Liver (tissue), 9 donors: ENCODE measurements around the gene PANK2. TPM values are rescaled to one million over a fixed set of nuclear protein-coding genes. Genes with fewer than 3 reads are reported as not detected.
A peak's percentile ranks its signal among the peaks of the same experiment; 100 is the strongest.

Experiments used
- DNase-seq: peaks from one replicate; pipeline ENCODE4 v3.0.0-alpha.2; 2017; ENCODE audit warnings: low spot score
- H3K27ac ChIP-seq, 2 donors: one replicate each; pipeline ENCODE4 v1.7.0; 2013; ENCODE audit warnings: inconsistent platforms in 2 of 2, low read length in 2 of 2, control low read depth in 1 of 2, low read depth in 1 of 2, mild to moderate bottlenecking in 1 of 2
- H3K27me3 ChIP-seq, 4 donors: one replicate each; pipeline versions ENCODE4 v1.6.1 to v1.7.0; 2013; ENCODE audit warnings: low read length in 3 of 4, inconsistent platforms in 1 of 4, mild to moderate bottlenecking in 1 of 4, moderate library complexity in 1 of 4; ENCODE audit not compliant: control insufficient read depth in 4 of 4, insufficient read depth in 4 of 4
- H3K36me3 ChIP-seq, 4 donors: one replicate each; pipeline versions ENCODE4 v1.6.1 to v1.7.0; 2013; ENCODE audit warnings: low read length in 3 of 4, mild to moderate bottlenecking in 3 of 4, low read depth in 1 of 4, moderate library complexity in 1 of 4; ENCODE audit not compliant: control insufficient read depth in 4 of 4, insufficient read depth in 3 of 4
- H3K4me1 ChIP-seq, 4 donors: one replicate each; pipeline versions ENCODE4 v1.6.1 to v1.7.0; 2013; ENCODE audit warnings: low read length in 3 of 4, mild to moderate bottlenecking in 3 of 4, moderate library complexity in 1 of 4; ENCODE audit not compliant: control insufficient read depth in 4 of 4, insufficient read depth in 4 of 4
- H3K4me3 ChIP-seq, 3 donors: one replicate each; pipeline versions ENCODE4 v1.6.1 to v1.7.0; 2013; ENCODE audit warnings: low read length in 3 of 3, control low read depth in 1 of 3, low read depth in 1 of 3, mild to moderate bottlenecking in 1 of 3
- H3K9ac ChIP-seq, 2 donors: one replicate each; pipeline ENCODE4 v1.7.0; 2013; ENCODE audit warnings: low read length in 2 of 2, mild to moderate bottlenecking in 2 of 2, moderate library complexity in 2 of 2, control low read depth in 1 of 2, low read depth in 1 of 2
- H3K9me3 ChIP-seq, 4 donors: one replicate each; pipeline versions ENCODE4 v1.6.1 to v1.7.0; 2013; ENCODE audit warnings: low read length in 3 of 4; ENCODE audit not compliant: control insufficient read depth in 4 of 4
- CTCF ChIP-seq: fragments of 150-350 bp; IDR thresholded peaks from 2 replicates; pipeline ENCODE4 v1.5.1; 2017; ENCODE audit warnings: improper control_type of control experiment, low read depth, low read length; ENCODE audit not compliant: missing input control
- FOXA2 ChIP-seq: IDR thresholded peaks from 2 replicates; pipeline ENCODE4 v1.6.1; 2016; ENCODE audit warnings: antibody characterized with exemption
- GABPA ChIP-seq, 2 donors: IDR thresholded peaks in 1 of 2; conservative IDR thresholded peaks in 1 of 2; 2 replicates each; pipeline ENCODE4 v1.6.1; 2016; ENCODE audit warnings: antibody characterized with exemption in 2 of 2, mild to moderate bottlenecking in 1 of 2, moderate library complexity in 1 of 2
- HNF4G ChIP-seq: IDR thresholded peaks from 2 replicates; pipeline ENCODE4 v1.6.1; 2016; ENCODE audit warnings: antibody characterized with exemption
- NR2F2 ChIP-seq: IDR thresholded peaks from 2 replicates; pipeline ENCODE4 v1.6.1; 2016; ENCODE audit warnings: antibody characterized with exemption
- YY1 ChIP-seq: IDR thresholded peaks from 2 replicates; pipeline ENCODE4 v1.6.1; 2016; ENCODE audit warnings: antibody characterized with exemption, mild to moderate bottlenecking
- WGBS: extraction: QIAGEN DNeasy Blood & Tissue Kit; methylation state at CpG from one replicate; pipeline ENCODE4 v1.1.7; 2013; 5-methylcytosine and 5-hydroxymethylcytosine counted together
- polyA plus RNA-seq, 2 donors: library from polyadenylated mRNA; stranded (reverse) in 1 of 2; unstranded in 1 of 2; fragments of 200-250 nt in 1 of 2; fragments of >200 nt in 1 of 2; fragmentation: Nextera tagmentation in 1 of 2; extraction: Ambion mirVana in 1 of 2; gene quantifications; one replicate each; pipeline versions ENCODE4 v1.2.1 to v1.2.3, GENCODE V29; 2013 to 2015
- total RNA-seq, 2 donors: library from RNA; depleted of rRNA; stranded (reverse); fragments of >200 nt; gene quantifications; one replicate each; pipeline ENCODE4 v1.2.3, GENCODE V29; 2014
- TF ChIP-seq, protein P1 (sequence below): IDR thresholded peaks from 2 replicates; pipeline ENCODE4 v1.6.1; 2016; ENCODE audit warnings: antibody characterized with exemption
- TF ChIP-seq, protein P2 (sequence below): IDR thresholded peaks from 2 replicates; pipeline ENCODE4 v1.6.1; 2016; ENCODE audit warnings: antibody characterized with exemption
- TF ChIP-seq, protein P3 (sequence below): IDR thresholded peaks from 2 replicates; pipeline ENCODE4 v1.6.1; 2016; ENCODE audit warnings: antibody characterized with exemption
- TF ChIP-seq, protein P4 (sequence below): IDR thresholded peaks from 2 replicates; pipeline ENCODE4 v1.6.1; 2016; ENCODE audit warnings: antibody characterized with exemption, mild to moderate bottlenecking
- donor health status: healthy.
- donor health status: healthy.
- donor health status: healthy.
- donor health status: healthy.
- donor health status: healthy.

PANK2 gene
- total and polyA plus RNA-seq, 4 donors: 10.6 to 27.7 (median 15.9) TPM

DNA sequence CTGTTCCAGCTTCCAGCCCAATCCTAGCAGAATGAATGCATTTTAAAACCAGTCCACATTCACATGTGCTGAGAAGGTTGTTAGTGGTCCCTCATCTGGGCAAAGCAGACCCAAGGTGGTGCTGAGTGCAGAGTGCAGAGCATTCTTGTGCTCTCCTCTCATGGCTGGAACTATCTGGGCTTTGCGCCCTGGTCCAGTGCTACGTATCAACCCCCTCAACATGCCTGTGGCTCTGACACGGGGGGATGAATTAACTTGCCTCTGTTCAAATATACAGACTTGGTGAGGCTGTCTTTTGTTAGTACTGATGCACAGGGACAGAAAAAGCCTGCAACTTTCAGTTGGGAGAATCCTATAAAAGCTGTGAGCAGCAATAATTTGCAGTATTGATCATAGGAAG lies 42.5 kb downstream of the PANK2 start:
- peaks cover 0 to 11% (median 4%) of the 10 kb centered on the region in 4 donors for H3K4me1 ChIP-seq
- no peak for DNase-seq
- WGBS: 88% methylated on average over 3 of the region's 3 CpGs
- TF ChIP-seq, protein P1, sequence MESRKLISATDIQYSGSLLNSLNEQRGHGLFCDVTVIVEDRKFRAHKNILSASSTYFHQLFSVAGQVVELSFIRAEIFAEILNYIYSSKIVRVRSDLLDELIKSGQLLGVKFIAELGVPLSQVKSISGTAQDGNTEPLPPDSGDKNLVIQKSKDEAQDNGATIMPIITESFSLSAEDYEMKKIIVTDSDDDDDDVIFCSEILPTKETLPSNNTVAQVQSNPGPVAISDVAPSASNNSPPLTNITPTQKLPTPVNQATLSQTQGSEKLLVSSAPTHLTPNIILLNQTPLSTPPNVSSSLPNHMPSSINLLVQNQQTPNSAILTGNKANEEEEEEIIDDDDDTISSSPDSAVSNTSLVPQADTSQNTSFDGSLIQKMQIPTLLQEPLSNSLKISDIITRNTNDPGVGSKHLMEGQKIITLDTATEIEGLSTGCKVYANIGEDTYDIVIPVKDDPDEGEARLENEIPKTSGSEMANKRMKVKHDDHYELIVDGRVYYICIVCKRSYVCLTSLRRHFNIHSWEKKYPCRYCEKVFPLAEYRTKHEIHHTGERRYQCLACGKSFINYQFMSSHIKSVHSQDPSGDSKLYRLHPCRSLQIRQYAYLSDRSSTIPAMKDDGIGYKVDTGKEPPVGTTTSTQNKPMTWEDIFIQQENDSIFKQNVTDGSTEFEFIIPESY: no peak
- TF ChIP-seq CTCF (no peak), FOXA2 (no peak), GABPA (IDR thresholded peaks at IDR 0.05 in 1 of 2, conservative IDR thresholded peaks at IDR 0.05 in 1 of 2) (no peak)
- H3K27ac ChIP-seq: no peak overlapping the region
- no peak overlapping the region for H3K4me3 ChIP-seq
- H3K9me3 ChIP-seq: no peaks in the 10 kb centered on the region
- no peaks in the 10 kb centered on the region for H3K27me3 ChIP-seq
- no peak overlapping the region for H3K9ac ChIP-seq
- no peaks in the 10 kb centered on the region for H3K36me3 ChIP-seq

- H3K4me3 ChIP-seq: peak overlapping the region in 2 of 3 donors; percentile 48 to 66
- no peaks in the 10 kb centered on the region for H3K9me3 ChIP-seq
- peak overlapping the region; percentile 37 to 74 for H3K27ac ChIP-seq
- peak overlapping the region in 1 of 2 donors; percentile 47 for H3K9ac ChIP-seq
- TF ChIP-seq NR2F2 (no peak), YY1 (peak; percentile 36), CTCF (no peak), GABPA (IDR thresholded peaks at IDR 0.05 in 1 of 2, conservative IDR thresholded peaks at IDR 0.05 in 1 of 2) (no peak), HNF4G (no peak)
- TF ChIP-seq, protein P2, sequence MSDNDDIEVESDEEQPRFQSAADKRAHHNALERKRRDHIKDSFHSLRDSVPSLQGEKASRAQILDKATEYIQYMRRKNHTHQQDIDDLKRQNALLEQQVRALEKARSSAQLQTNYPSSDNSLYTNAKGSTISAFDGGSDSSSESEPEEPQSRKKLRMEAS: no peak
- TF ChIP-seq, protein P3, sequence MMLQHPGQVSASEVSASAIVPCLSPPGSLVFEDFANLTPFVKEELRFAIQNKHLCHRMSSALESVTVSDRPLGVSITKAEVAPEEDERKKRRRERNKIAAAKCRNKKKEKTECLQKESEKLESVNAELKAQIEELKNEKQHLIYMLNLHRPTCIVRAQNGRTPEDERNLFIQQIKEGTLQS: no peak
- TF ChIP-seq, protein P4, sequence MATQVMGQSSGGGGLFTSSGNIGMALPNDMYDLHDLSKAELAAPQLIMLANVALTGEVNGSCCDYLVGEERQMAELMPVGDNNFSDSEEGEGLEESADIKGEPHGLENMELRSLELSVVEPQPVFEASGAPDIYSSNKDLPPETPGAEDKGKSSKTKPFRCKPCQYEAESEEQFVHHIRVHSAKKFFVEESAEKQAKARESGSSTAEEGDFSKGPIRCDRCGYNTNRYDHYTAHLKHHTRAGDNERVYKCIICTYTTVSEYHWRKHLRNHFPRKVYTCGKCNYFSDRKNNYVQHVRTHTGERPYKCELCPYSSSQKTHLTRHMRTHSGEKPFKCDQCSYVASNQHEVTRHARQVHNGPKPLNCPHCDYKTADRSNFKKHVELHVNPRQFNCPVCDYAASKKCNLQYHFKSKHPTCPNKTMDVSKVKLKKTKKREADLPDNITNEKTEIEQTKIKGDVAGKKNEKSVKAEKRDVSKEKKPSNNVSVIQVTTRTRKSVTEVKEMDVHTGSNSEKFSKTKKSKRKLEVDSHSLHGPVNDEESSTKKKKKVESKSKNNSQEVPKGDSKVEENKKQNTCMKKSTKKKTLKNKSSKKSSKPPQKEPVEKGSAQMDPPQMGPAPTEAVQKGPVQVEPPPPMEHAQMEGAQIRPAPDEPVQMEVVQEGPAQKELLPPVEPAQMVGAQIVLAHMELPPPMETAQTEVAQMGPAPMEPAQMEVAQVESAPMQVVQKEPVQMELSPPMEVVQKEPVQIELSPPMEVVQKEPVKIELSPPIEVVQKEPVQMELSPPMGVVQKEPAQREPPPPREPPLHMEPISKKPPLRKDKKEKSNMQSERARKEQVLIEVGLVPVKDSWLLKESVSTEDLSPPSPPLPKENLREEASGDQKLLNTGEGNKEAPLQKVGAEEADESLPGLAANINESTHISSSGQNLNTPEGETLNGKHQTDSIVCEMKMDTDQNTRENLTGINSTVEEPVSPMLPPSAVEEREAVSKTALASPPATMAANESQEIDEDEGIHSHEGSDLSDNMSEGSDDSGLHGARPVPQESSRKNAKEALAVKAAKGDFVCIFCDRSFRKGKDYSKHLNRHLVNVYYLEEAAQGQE: peak; percentile 12
- H3K27me3 ChIP-seq: no peaks in the 10 kb centered on the region
- WGBS: 57% methylated on average over 4 of the region's 4 CpGs
- DNase-seq: no peak
- H3K4me1 ChIP-seq: peaks cover 0 to 11% (median 4%) of the 10 kb centered on the region in 4 donors
- H3K36me3 ChIP-seq: no peaks in the 10 kb centered on the region
Observed at GRCh38 chr20:3932277-3932676, 43.1 kb downstream of the PANK2 start.
